ENCODE data around the gene IQCH. TPM values are rescaled to one million over a fixed set of nuclear protein-coding genes. Genes with fewer than 3 reads are reported as not detected.
"Not testable (repeated sequence)": the region's sequence is repeated elsewhere in the genome, so short reads cannot be mapped to it uniquely, and the experiment has no call there.

Gene IQCH
- total RNA-seq, 2 donors from 2014 or later: 0.53 to 1.1 TPM

GRCh38 chr15:67241132-67241855, 13.3 kb upstream of the IQCH start:
- ATAC-seq: no peak

GRCh38 chr15:67242708-67243111, 11.9 kb upstream of the IQCH start:
- ATAC-seq: no peak
- DNase-seq: no peak
- intact Hi-C loops (cut with DNase I): no loop called here

More at GRCh38 chr15:67241132-67241855, 13.3 kb upstream of the IQCH start:
- intact Hi-C loops (cut with DNase I): no loop called here
- DNase-seq: no peak

- DNase-seq (no peak), ATAC-seq (no peak)
- intact Hi-C loops (cut with DNase I): no loop called here
Observed at GRCh38 chr15:67244971-67245478, 9.6 kb upstream of the IQCH start.

GRCh38 chr15:67246606-67247005, 8.0 kb upstream of the IQCH start:
- intact Hi-C loops (cut with DNase I); DNase-seq; ATAC-seq: not testable (repeated sequence)

GRCh38 chr15:67248011-67248505, 6.5 kb upstream of the IQCH start:
- DNase-seq: no peak
- intact Hi-C loops (cut with DNase I): no loop called here
- ATAC-seq: no peak

GRCh38 chr15:67249830-67250229, 4.8 kb upstream of the IQCH start:
- intact Hi-C loops (cut with DNase I): loop anchor here (10.0 kb wide), 2 partner anchors 45 to 185 kb away; partner anchors contain the start of gene SMAD3 (in 1 of the 2)
- no peak for ATAC-seq
- no peak for DNase-seq

GRCh38 chr15:67251318-67251717, 3.3 kb upstream of the IQCH start:
- ATAC-seq (no peak), DNase-seq (no peak)
- intact Hi-C loops (cut with DNase I): loop anchor here (10.0 kb wide), 2 partner anchors 47 to 187 kb away; partner anchors contain the start of gene SMAD3 (in 1 of the 2)

GRCh38 chr15:67253101-67253500, 1.5 kb upstream of the IQCH start:
- DNase-seq: no peak

GRCh38 chr15:67253549-67254237, 893 bp upstream of the IQCH start:
- intact Hi-C loops (cut with DNase I): loop anchor here (10.0 kb wide), 2 partner anchors 49 to 189 kb away; partner anchors contain the start of gene SMAD3 (in 1 of the 2)

More at GRCh38 chr15:67253101-67253500, 1.5 kb upstream of the IQCH start:
- no peak for ATAC-seq
- intact Hi-C loops (cut with DNase I): loop anchor here (10.0 kb wide), 2 partner anchors 48 to 188 kb away; partner anchors contain the start of gene SMAD3 (in 1 of the 2)

GRCh38 chr15:67256051-67256450, 1.5 kb downstream of the IQCH start:
- DNase-seq: no peak
- ATAC-seq: no peak
- intact Hi-C loops (cut with DNase I): loop anchor here (10.0 kb wide), 2 partner anchors 51 to 191 kb away; partner anchors contain the start of gene SMAD3 (in 1 of the 2)

More at GRCh38 chr15:67253549-67254237, 893 bp upstream of the IQCH start:
- ATAC-seq (no peak), DNase-seq (no peak)

- DNase-seq, ATAC-seq: not testable (repeated sequence)
- intact Hi-C loops (cut with DNase I): loop anchor here (10.0 kb wide), 2 partner anchors 54 to 194 kb away; partner anchors contain the start of gene SMAD3 (in 1 of the 2)
Observed at GRCh38 chr15:67258412-67258811, 3.8 kb downstream of the IQCH start.

- ATAC-seq (no peak), DNase-seq (no peak)
- intact Hi-C loops (cut with DNase I): loop anchor here (10.0 kb wide), 2 partner anchors 55 to 195 kb away; partner anchors contain the start of gene SMAD3 (in 1 of the 2)
Observed at GRCh38 chr15:67259379-67259778, 4.8 kb downstream of the IQCH start.

- ATAC-seq (no peak), DNase-seq (no peak)
- intact Hi-C loops (cut with DNase I): loop anchor here (10.0 kb wide), 2 partner anchors 55 to 195 kb away; partner anchors contain the start of gene SMAD3 (in 1 of the 2)
Observed at GRCh38 chr15:67259806-67260205, 5.2 kb downstream of the IQCH start.

- no peak for DNase-seq
- intact Hi-C loops (cut with DNase I): no loop called here
- ATAC-seq: no peak
Observed at GRCh38 chr15:67266870-67267269, 12.3 kb downstream of the IQCH start.

GRCh38 chr15:67267440-67267839, 12.9 kb downstream of the IQCH start:
- ATAC-seq (no peak), DNase-seq (no peak)
- intact Hi-C loops (cut with DNase I): no loop called here

GRCh38 chr15:67267951-67268941, 13.7 kb downstream of the IQCH start:
- no peak for DNase-seq
- intact Hi-C loops (cut with DNase I): no loop called here
- ATAC-seq: no peak

- intact Hi-C loops (cut with DNase I): no loop called here
- DNase-seq (no peak), ATAC-seq (no peak)
Observed at GRCh38 chr15:67274236-67274635, 19.6 kb downstream of the IQCH start.

GRCh38 chr15:67276666-67277065, 22.1 kb downstream of the IQCH start:
- intact Hi-C loops (cut with DNase I): no loop called here
- ATAC-seq: no peak
- no peak for DNase-seq
